ENCODE data around the gene C3orf49. TPM values are rescaled to one million over a fixed set of nuclear protein-coding genes. Genes with fewer than 3 reads are reported as not detected.

Gene C3orf49
- total and polyA plus RNA-seq, 2 experiments from 2014 or later = not detected

- H3K4me1 ChIP-seq (ENCODE audit: low read depth) = no peaks in the 10 kb centered on the region
- no peak overlapping the region for H3K4me3 ChIP-seq
- TF ChIP-seq, protein P1, sequence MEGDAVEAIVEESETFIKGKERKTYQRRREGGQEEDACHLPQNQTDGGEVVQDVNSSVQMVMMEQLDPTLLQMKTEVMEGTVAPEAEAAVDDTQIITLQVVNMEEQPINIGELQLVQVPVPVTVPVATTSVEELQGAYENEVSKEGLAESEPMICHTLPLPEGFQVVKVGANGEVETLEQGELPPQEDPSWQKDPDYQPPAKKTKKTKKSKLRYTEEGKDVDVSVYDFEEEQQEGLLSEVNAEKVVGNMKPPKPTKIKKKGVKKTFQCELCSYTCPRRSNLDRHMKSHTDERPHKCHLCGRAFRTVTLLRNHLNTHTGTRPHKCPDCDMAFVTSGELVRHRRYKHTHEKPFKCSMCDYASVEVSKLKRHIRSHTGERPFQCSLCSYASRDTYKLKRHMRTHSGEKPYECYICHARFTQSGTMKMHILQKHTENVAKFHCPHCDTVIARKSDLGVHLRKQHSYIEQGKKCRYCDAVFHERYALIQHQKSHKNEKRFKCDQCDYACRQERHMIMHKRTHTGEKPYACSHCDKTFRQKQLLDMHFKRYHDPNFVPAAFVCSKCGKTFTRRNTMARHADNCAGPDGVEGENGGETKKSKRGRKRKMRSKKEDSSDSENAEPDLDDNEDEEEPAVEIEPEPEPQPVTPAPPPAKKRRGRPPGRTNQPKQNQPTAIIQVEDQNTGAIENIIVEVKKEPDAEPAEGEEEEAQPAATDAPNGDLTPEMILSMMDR (IDR thresholded peaks at IDR 0.05; ENCODE audit: low read depth, low read length) = no peak
- H3K9me3 ChIP-seq (ENCODE audit: low read depth) = no peaks in the 10 kb centered on the region
- H3K27ac ChIP-seq = no peak overlapping the region
- peaks cover 5% of the 10 kb centered on the region for H3K27me3 ChIP-seq
- DNase-seq (ENCODE audit: low read depth in 1 of 2, low spot score in 1 of 2) = peak in 1 of 2 donors; percentile 11
- no peaks in the 10 kb centered on the region for H3K36me3 ChIP-seq
Measured at GRCh38 chr3:63824309-63824708, 5.2 kb downstream of the C3orf49 start.

GRCh38 chr3:63830526-63830925 lies 11.4 kb downstream of the C3orf49 start:
- Histone ChIP-seq H3K27ac (no peak overlapping the region), H3K9me3 (ENCODE audit: low read depth) (no peaks in the 10 kb centered on the region), H3K36me3 (peaks cover 19% of the 10 kb centered on the region), H3K4me1 (ENCODE audit: low read depth) (no peaks in the 10 kb centered on the region), H3K27me3 (no peaks in the 10 kb centered on the region), H3K4me3 (no peak overlapping the region)
- TF ChIP-seq, protein P1 (IDR thresholded peaks at IDR 0.05; ENCODE audit: low read depth, low read length) = no peak
- no peak for DNase-seq (ENCODE audit: low read depth in 1 of 2, low spot score in 1 of 2)

DNA sequence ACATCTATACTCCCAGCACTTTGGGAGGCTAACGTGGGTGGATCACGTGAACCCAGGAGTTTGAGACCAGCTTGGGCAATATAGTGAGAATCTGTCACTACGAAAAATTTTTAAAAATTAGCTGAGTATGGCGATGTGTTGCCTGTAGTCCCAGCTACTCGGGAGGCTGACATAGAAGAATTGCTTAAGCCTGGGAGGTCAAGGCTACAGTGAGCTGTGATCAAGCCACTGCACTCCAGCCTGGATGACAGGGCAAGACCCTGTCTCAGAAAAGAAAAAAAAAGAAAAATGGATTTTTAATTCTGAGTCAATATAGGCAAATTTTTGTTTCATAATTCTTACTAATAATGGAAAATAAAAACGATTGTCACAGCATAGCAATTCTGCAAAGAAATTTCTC lies 13.3 kb downstream of the C3orf49 start:
- no peak for DNase-seq (ENCODE audit: low read depth in 1 of 2, low spot score in 1 of 2)
- Histone ChIP-seq H3K36me3 (peaks cover 21% of the 10 kb centered on the region), H3K27me3 (no peaks in the 10 kb centered on the region), H3K4me1 (ENCODE audit: low read depth) (peaks cover 10% of the 10 kb centered on the region), H3K4me3 (no peak overlapping the region), H3K9me3 (ENCODE audit: low read depth) (no peaks in the 10 kb centered on the region), H3K27ac (no peak overlapping the region)
- TF ChIP-seq, protein P1 (IDR thresholded peaks at IDR 0.05; ENCODE audit: low read depth, low read length) = no peak

DNA sequence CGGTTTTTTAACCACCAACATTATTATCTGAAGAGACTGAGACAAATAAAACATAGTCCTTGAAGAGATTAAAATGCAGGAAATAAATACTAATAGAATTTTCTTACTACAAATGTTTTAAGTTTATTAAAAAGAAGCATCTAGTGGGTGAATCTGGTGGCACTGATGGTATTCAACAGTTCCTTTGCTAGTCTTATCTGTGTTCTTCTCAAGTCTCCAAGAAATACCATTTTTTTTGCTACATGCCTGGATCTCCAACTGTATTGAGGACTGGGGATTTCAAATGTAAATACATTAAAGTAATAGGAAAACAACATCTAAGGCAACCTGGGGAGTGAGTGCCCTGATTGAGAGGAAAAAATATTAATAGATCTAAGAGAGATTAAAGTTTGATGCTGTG lies 22.6 kb downstream of the C3orf49 start:
- no peak for DNase-seq (ENCODE audit: low read depth in 1 of 2, low spot score in 1 of 2)
- H3K27ac ChIP-seq = no peak overlapping the region
- peaks cover 7% of the 10 kb centered on the region for H3K4me1 ChIP-seq (ENCODE audit: low read depth)
- no peak overlapping the region for H3K4me3 ChIP-seq
- no peaks in the 10 kb centered on the region for H3K9me3 ChIP-seq (ENCODE audit: low read depth)
- no peaks in the 10 kb centered on the region for H3K36me3 ChIP-seq
- TF ChIP-seq, protein P1 (IDR thresholded peaks at IDR 0.05; ENCODE audit: low read depth, low read length) = no peak
- no peaks in the 10 kb centered on the region for H3K27me3 ChIP-seq

DNA sequence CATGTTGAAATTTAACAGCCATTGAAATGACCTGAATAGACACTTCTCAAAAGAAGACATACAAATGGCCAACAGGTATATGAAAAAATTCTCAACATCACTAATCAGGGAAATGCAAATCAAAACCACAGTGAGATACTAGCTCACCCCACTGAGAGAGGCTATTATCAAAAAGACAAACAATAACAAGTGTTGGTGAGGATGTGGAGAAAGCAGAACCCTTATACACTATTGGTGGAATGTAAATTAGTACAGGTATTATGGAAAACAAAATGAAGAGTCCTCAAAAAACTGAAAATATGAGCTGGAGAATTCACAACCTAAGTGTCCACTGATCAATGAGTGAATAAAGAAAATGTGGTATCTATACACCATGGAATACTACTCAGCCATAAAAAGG lies 23.0 kb downstream of the C3orf49 start:
- no peaks in the 10 kb centered on the region for H3K27me3 ChIP-seq
- no peak overlapping the region for H3K27ac ChIP-seq
- H3K9me3 ChIP-seq (ENCODE audit: low read depth) = no peaks in the 10 kb centered on the region
- H3K36me3 ChIP-seq = no peaks in the 10 kb centered on the region
- H3K4me1 ChIP-seq (ENCODE audit: low read depth) = peaks cover 3% of the 10 kb centered on the region
- no peak for DNase-seq (ENCODE audit: low read depth in 1 of 2, low spot score in 1 of 2)
- TF ChIP-seq, protein P1 (IDR thresholded peaks at IDR 0.05; ENCODE audit: low read depth, low read length) = no peak
- H3K4me3 ChIP-seq = no peak overlapping the region

DNA sequence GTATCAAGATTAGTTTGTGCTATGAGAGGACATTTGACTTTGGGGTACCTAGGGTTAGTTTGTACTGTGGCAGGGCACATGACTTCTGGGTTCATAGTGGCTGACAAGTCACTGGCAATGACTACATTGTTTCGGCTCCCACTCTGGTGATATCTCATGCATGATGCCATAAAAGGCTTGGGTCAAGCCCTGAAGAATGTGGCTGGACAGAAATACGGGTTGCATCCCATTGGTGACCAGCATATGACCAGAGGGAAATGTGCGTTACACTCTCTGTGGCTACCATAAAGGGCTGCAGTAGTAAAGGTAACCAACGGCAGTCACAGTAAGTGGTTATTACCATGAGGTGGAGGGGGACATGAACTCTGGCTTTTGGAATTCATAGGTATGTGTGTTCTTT lies 26.1 kb downstream of the C3orf49 start:
- TF ChIP-seq, protein P1 (IDR thresholded peaks at IDR 0.05; ENCODE audit: low read depth, low read length) = no peak
- H3K36me3 ChIP-seq = no peaks in the 10 kb centered on the region
- H3K4me3 ChIP-seq = no peak overlapping the region
- no peak overlapping the region for H3K27ac ChIP-seq
- H3K27me3 ChIP-seq = no peaks in the 10 kb centered on the region
- H3K4me1 ChIP-seq (ENCODE audit: low read depth) = no peaks in the 10 kb centered on the region
- H3K9me3 ChIP-seq (ENCODE audit: low read depth) = no peaks in the 10 kb centered on the region
- DNase-seq (ENCODE audit: low read depth in 1 of 2, low spot score in 1 of 2) = no peak
